ENCODE measurements around the gene TSPYL4.

The TSPYL4 gene

GRCh38 chr6:116221911-116222310 lies 32.0 kb downstream of the TSPYL4 start:
- DNase-seq (ENCODE audit: low read depth), result no peak

DNA sequence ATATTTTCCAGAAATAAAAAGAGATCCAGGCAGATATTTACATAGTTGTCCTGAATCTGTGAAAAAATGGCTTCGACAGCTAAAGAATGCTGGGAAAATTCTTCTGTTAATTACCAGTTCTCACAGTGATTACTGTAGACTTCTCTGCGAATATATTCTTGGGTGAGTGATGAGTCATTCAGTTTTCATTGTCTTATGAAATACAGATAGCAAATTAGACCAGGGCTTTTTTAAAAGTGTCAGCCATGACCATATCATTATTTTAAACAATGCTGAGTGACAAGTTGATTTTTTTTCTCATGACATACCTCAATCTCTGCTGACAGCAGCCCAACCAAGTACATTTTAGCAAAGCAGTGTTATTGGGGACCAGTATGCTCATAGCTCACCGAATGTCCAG lies 32.8 kb downstream of the TSPYL4 start:
- DNase-seq (ENCODE audit: low read depth), result peak; percentile 36

GRCh38 chr6:116218866-116219265 lies 35.0 kb downstream of the TSPYL4 start:
- DNase-seq (ENCODE audit: low read depth), result no peak

DNA sequence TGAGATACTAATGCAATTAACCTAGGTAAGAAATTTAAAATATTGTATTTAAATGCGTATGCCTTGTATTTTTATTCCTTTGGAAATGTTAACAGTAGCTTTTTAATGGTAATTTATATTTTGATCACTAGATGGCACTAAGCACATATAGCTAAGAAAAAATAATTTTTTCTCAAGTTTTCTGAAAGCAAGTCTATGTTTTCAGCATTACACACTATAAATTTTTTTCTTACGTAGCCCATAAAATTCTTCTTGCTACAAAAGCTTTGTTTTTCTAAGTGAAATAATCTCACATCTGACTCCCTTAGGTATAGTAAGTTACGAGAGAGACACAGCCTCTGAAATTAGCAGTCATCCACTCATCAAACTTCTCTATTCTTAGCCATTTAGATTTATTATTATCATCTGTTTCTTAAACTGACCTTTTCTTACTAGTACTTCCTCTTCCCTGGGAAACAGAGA lies 35.7 kb downstream of the TSPYL4 start:
- no peak for DNase-seq (ENCODE audit: low read depth)

DNA sequence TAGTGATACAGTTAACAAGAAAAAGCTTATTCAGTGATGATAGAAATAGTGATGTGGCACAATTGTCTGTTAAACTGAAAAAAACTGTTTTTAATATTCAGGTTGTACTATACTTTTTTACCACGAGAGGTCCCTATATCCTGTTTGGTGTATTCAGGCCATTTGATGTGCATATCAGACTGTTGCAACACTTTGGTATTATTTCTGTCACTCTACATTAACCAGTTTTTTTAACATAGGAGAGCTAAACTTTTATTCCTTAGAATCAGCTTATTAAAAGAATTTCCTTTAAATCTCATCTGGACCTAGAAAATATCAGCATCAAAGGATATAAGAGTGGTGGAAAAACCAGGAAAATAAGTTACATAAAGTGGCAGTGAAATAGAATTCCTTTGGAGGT lies 36.8 kb downstream of the TSPYL4 start:
- DNase-seq (ENCODE audit: low read depth), result no peak

- no peak for DNase-seq (ENCODE audit: low read depth)
Observed at GRCh38 chr6:116215414-116215813, 38.5 kb downstream of the TSPYL4 start.

GRCh38 chr6:116214681-116215080 lies 39.2 kb downstream of the TSPYL4 start:
- no peak for DNase-seq (ENCODE audit: low read depth)

- DNase-seq (ENCODE audit: low read depth), result no peak
Observed at GRCh38 chr6:116210750-116211425, 43.0 kb downstream of the TSPYL4 start.

- no peak for DNase-seq (ENCODE audit: low read depth)
Observed at GRCh38 chr6:116210316-116210715, 43.6 kb downstream of the TSPYL4 start.

DNA sequence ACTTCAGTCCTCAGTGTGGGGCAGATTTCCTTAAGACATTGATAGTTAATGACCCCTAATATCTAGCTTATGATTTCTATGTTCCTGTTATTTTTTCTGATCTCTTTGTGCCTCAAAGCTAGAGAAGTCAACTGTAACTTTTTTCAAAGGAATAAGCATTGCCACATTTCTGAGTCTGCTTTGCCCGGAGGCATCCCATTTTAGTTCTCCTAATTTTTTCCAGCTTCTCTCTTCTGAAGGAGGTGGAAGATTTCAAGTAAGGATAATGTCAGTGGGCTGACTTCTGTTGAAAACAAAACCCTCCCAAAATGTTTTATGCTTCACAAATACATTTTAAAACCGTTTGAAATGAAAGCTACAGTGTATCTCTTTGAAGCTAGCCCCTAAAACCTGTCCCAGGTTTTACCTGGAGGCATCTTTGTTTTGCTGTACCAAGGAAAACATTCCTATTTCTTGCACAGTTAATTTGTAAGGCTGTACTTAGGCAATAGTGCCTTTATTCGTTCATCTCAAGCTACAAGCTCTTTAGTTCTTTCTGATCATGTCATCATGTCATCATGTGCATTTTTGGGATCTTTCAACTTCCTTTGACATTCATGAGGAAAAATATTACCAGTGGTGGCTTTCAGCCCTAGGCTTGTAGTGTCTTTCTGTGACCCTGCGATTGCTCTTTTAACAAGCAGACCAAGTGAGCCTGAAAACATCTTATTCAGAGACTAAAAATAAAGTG lies 45.7 kb downstream of the TSPYL4 start:
- DNase-seq (ENCODE audit: low read depth), result no peak

DNA sequence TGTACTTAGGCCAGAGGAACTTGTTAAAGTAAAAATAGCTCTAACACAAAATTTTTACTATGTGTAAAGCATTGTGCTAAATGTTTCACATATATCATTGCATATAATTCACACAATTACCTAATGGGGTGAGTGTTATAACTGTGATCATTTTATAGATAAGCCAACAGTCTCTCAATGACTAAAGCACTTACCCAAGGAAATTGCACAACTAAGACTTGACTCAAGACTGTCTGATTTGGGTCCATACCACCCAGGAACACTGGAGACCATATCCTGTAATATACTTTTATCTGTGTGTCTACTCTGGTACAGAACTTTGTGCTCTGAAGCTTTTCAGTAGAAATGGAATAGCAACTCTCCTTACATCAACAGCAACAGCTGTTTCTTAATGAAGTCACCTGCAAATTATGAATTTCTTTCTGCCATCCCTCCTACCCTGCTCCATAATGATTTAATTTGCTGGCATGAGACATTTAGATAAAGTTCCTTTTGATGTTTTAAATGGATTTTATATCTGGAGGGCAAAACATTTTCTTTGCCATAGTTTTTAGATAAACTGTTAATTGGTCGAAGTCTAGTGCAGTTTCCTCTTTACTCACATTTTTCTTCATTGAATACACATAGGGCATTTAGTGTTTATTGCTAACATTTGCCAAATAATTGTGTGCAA lies 47.5 kb downstream of the TSPYL4 start:
- no peak for DNase-seq (ENCODE audit: low read depth)

GRCh38 chr6:116205281-116205680 lies 48.6 kb downstream of the TSPYL4 start:
- no peak for DNase-seq (ENCODE audit: low read depth)

- no peak for DNase-seq (ENCODE audit: low read depth)
Observed at GRCh38 chr6:116201538-116201937, 52.3 kb downstream of the TSPYL4 start.

GRCh38 chr6:116200619-116201249 lies 53.1 kb downstream of the TSPYL4 start:
- DNase-seq (ENCODE audit: low read depth), result no peak
